Glutamatergic neuron (in vitro differentiated cells): ENCODE results near the gene SNRPB. TPM values are rescaled to one million over a fixed set of nuclear protein-coding genes. Genes with fewer than 3 reads are reported as not detected.

Experiments
- DNase-seq: peaks from one replicate; pipeline ENCODE4 v3.0.0; 2022
- H3K27ac Mint-ChIP-seq: one replicate; pipeline ENCODE4 v1.8.0; 2020; ENCODE audit warnings: mild to moderate bottlenecking, mixed read lengths, inconsistent platforms; ENCODE audit not compliant: unreplicated experiment
- H3K27me3 Mint-ChIP-seq: one replicate; pipeline ENCODE4 v1.8.0; 2020; ENCODE audit warnings: mild to moderate bottlenecking, moderate library complexity, mixed read lengths, inconsistent platforms; ENCODE audit not compliant: unreplicated experiment
- H3K36me3 Mint-ChIP-seq: one replicate; pipeline ENCODE4 v1.8.0; 2020; ENCODE audit warnings: mild to moderate bottlenecking, mixed read lengths, inconsistent platforms; ENCODE audit not compliant: unreplicated experiment
- H3K4me1 Mint-ChIP-seq: one replicate; pipeline ENCODE4 v1.8.0; 2020; ENCODE audit warnings: mild to moderate bottlenecking, low read depth, mixed read lengths, inconsistent platforms; ENCODE audit not compliant: unreplicated experiment
- H3K4me3 Mint-ChIP-seq: one replicate; pipeline ENCODE4 v1.8.0; 2020; ENCODE audit warnings: mild to moderate bottlenecking, mixed read lengths, inconsistent platforms; ENCODE audit not compliant: unreplicated experiment
- H3K9me3 Mint-ChIP-seq: one replicate; pipeline ENCODE4 v1.8.0; 2020; ENCODE audit warnings: mild to moderate bottlenecking, moderate library complexity, mixed read lengths, inconsistent platforms; ENCODE audit not compliant: unreplicated experiment
- total RNA-seq: library from RNA; stranded (reverse); fragmentation: NEBNext Ultra II Directional; extraction: Animal tissue kit (Norgen Biotek cat#: 25700); gene quantifications from one replicate; pipeline ENCODE4 v1.2.1, GENCODE V29; 2021; ENCODE audit not compliant: unreplicated experiment
- TF ChIP-seq, protein P1 (sequence below): fragments of 200-600 bp; sonication (generic); IDR thresholded peaks from one replicate; pipeline ENCODE4 v1.5.0; 2021; ENCODE audit not compliant: partially characterized antibody, unreplicated experiment

The SNRPB gene
- total RNA-seq, 1 donor from 2014 or later = 114 TPM

DNA sequence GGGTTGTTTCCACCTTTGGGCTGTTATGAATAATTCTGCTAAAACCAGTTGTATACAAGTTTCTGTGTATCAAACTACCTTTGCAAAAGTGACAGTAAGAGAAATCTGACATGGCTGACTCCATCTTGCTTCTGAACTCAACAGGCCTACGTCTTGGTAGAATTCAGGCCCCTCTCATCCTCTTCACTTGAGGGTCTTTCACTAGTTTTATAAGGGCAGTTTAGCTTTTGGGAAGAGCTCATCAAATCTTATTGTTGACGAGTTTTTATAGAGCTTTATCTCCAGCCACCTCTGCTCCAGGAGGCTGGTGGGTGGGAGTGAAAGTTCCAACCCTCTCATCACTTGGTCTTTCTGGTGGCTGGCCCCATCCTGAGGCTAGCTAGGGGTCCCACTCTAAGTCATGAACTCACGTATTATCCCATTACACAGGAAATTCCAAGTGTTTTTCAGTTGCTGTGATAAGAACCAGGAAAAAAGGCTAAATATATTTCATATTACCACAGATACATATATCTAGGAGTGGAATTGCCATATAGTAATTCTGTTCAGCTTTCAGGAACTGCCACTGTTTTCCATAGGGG lies 11.6 kb downstream of the SNRPB start:
- no peak overlapping the region for H3K27ac Mint-ChIP-seq
- H3K27me3 Mint-ChIP-seq = no peaks in the 10 kb centered on the region
- no peaks in the 10 kb centered on the region for H3K4me1 Mint-ChIP-seq
- H3K9me3 Mint-ChIP-seq = peaks cover 1% of the 10 kb centered on the region
- H3K4me3 Mint-ChIP-seq = no peak overlapping the region
- TF ChIP-seq, protein P1, sequence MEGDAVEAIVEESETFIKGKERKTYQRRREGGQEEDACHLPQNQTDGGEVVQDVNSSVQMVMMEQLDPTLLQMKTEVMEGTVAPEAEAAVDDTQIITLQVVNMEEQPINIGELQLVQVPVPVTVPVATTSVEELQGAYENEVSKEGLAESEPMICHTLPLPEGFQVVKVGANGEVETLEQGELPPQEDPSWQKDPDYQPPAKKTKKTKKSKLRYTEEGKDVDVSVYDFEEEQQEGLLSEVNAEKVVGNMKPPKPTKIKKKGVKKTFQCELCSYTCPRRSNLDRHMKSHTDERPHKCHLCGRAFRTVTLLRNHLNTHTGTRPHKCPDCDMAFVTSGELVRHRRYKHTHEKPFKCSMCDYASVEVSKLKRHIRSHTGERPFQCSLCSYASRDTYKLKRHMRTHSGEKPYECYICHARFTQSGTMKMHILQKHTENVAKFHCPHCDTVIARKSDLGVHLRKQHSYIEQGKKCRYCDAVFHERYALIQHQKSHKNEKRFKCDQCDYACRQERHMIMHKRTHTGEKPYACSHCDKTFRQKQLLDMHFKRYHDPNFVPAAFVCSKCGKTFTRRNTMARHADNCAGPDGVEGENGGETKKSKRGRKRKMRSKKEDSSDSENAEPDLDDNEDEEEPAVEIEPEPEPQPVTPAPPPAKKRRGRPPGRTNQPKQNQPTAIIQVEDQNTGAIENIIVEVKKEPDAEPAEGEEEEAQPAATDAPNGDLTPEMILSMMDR = no peak
- DNase-seq = no peak
- no peaks in the 10 kb centered on the region for H3K36me3 Mint-ChIP-seq

DNA sequence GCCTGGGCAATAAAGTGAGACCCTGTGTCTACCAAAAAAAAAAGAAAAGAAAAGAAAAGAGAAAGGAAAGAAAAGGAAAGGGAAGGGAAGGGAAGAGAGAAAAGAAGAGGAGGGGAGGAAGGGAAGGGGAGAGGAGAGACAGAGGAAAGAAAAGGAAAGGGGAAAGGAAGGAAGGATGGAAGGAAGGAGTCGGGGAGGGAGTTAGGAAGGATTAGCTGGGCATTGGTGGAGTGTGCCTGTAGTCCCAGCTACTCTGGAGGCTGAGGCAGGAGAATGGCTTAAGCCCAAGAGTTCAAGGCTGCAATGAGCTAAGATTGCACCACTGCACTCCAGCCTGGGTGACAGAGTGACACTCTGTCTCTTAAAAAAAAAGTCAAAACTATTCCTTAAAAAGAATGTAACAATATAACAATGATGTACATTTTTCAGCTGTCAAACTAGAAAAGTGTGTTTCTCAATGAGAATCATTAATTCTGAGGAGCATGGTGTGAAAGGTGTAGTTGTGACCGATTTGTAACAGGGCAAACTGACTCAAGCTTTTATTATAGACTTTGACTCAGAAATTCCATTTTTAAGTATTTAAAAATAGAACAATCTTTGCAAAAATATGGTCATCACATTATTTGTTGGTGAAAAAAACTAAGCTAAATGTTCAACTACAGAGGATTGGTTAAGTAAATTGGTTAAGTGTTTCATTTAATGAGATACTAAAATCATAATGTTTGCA lies 14.7 kb downstream of the SNRPB start:
- Mint-ChIP-seq H3K9me3 (peaks cover 1% of the 10 kb centered on the region), H3K4me1 (no peaks in the 10 kb centered on the region), H3K27me3 (no peaks in the 10 kb centered on the region), H3K36me3 (no peaks in the 10 kb centered on the region), H3K4me3 (no peak overlapping the region), H3K27ac (no peak overlapping the region)
- DNase-seq = no peak
- TF ChIP-seq, protein P1 = no peak

DNA sequence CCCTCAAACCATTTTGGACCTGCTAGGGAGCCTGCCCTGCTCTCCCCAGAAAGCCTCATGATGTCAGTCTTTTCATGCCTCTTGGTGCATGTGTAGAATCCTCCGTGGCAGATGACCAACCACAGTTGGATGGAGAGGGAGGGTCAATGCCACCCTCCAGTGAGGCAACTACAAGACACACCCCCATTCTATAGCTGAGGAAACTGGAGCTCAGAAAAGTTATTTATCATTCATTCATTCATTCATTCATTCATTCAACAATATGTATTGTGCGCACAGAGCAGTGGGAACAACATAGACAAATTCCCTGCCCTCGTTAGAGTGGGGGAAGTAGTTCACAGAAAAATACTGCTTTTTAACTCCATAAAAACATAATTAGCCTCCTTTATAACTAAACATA lies 16.8 kb downstream of the SNRPB start:
- H3K36me3 Mint-ChIP-seq = no peaks in the 10 kb centered on the region
- no peaks in the 10 kb centered on the region for H3K27me3 Mint-ChIP-seq
- TF ChIP-seq, protein P1 = no peak
- H3K27ac Mint-ChIP-seq = no peak overlapping the region
- H3K9me3 Mint-ChIP-seq = peaks cover 3% of the 10 kb centered on the region
- DNase-seq = no peak
- H3K4me1 Mint-ChIP-seq = no peaks in the 10 kb centered on the region
- H3K4me3 Mint-ChIP-seq = no peak overlapping the region

DNA sequence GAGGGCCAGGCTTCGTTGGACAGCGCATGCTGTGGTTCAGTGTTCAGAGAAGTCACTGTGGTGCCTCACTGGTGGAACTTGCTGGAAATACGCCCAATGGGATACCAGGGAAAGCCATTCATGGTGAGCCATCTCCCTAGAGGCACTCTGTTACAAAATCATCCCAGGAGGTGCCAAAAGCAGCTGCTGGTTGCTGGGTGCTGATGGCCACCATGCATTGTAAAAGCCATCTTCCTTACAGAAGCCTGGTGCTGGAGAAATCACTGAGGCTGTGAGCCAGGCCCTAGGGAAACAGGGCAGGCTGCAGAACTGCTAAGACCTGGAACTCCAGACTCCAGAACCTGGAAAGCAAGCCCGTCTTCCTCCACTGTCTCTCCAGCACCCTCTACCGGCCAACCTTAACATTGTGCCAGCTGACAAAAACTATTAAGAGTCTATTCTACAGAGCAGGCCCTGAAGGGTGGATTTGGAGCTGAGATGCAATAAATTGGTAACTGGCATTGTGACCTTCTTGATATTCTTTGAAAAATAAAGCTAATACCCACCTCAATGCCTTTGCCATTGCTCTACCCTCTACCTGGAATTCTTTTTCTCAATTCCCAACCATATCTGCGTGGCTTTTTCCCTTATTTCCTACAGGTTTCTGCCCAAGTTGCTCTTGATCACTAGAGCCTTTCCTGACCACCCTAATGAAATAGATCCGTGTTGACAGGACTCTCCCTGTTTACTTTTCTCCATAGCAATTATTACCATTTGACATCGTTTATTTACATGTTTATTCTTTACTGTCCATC lies 18.5 kb downstream of the SNRPB start:
- Mint-ChIP-seq H3K9me3 (peaks cover 3% of the 10 kb centered on the region), H3K4me1 (no peaks in the 10 kb centered on the region), H3K27ac (no peak overlapping the region), H3K27me3 (no peaks in the 10 kb centered on the region), H3K4me3 (no peak overlapping the region), H3K36me3 (no peaks in the 10 kb centered on the region)
- DNase-seq = peak; percentile 86
- TF ChIP-seq, protein P1 = peak; percentile 88
